Mesendoderm (in vitro differentiated cells): Measurements from ENCODE around the gene MCF2L.

Source experiments
- DNase-seq: peaks from one replicate; pipeline ENCODE4 v3.0.0; 2013
- H2AK5ac ChIP-seq: 2 replicates; pipeline ENCODE4 v1.6.1; 2013; ENCODE audit warnings: low read length, inconsistent platforms
- H2BK120ac ChIP-seq: 2 replicates; pipeline ENCODE4 v1.6.1; 2013; ENCODE audit warnings: low read depth, mild to moderate bottlenecking, low read length, moderate library complexity, mixed read lengths
- H2BK15ac ChIP-seq: replicated peaks from 2 replicates; pipeline ENCODE4 v1.6.1; 2013; ENCODE audit warnings: low read depth, mild to moderate bottlenecking, moderate library complexity
- H2BK5ac ChIP-seq: 2 replicates; pipeline ENCODE4 v1.6.1; 2013; ENCODE audit warnings: low read length, inconsistent platforms
- H3K18ac ChIP-seq: 2 replicates; pipeline ENCODE4 v1.6.1; 2013; ENCODE audit warnings: mild to moderate bottlenecking, low read length, mixed read lengths
- H3K23ac ChIP-seq: one replicate; pipeline ENCODE4 v1.6.1; 2013; ENCODE audit warnings: low read length
- H3K27ac ChIP-seq: 2 replicates; pipeline ENCODE4 v1.5.1; 2013; ENCODE audit warnings: low read depth, mild to moderate bottlenecking, inconsistent platforms, low read length, moderate library complexity
- H3K27me3 ChIP-seq: 2 replicates; pipeline ENCODE4 v1.6.1; 2013; ENCODE audit warnings: low read length, control low read depth, mild to moderate bottlenecking, inconsistent platforms; ENCODE audit not compliant: insufficient read depth, poor library complexity
- H3K36me3 ChIP-seq: 2 replicates; pipeline ENCODE4 v1.6.1; 2013; ENCODE audit warnings: low read length, inconsistent platforms; ENCODE audit not compliant: control insufficient read depth, insufficient read depth
- H3K4ac ChIP-seq: one replicate; pipeline ENCODE4 v1.6.1; 2013; ENCODE audit warnings: low read depth, mild to moderate bottlenecking, low read length, moderate library complexity
- H3K4me1 ChIP-seq: 2 replicates; pipeline ENCODE4 v1.6.1; 2013; ENCODE audit warnings: low read depth, low read length, inconsistent platforms; ENCODE audit not compliant: control insufficient read depth
- H3K4me2 ChIP-seq: 2 replicates; pipeline ENCODE4 v1.6.1; 2013; ENCODE audit warnings: low read length
- H3K4me3 ChIP-seq: 2 replicates; pipeline ENCODE4 v1.5.1; 2013; ENCODE audit warnings: mild to moderate bottlenecking, low read length
- H3K56ac ChIP-seq: one replicate; pipeline ENCODE4 v1.6.1; 2013; ENCODE audit warnings: low read length
- H3K79me1 ChIP-seq: 2 replicates; pipeline ENCODE4 v1.6.1; 2013; ENCODE audit warnings: low read length, inconsistent platforms
- H3K79me2 ChIP-seq: 2 replicates; pipeline ENCODE4 v1.6.1; 2013; ENCODE audit warnings: mild to moderate bottlenecking, low read length; ENCODE audit not compliant: control insufficient read depth, insufficient read depth
- H3K9ac ChIP-seq: 2 replicates; pipeline ENCODE4 v1.6.1; 2013; ENCODE audit warnings: low read length, inconsistent platforms
- H4K5ac ChIP-seq: one replicate; pipeline ENCODE4 v1.6.1; 2013; ENCODE audit warnings: low read length
- H4K8ac ChIP-seq: one replicate; pipeline ENCODE4 v1.6.1; 2013; ENCODE audit warnings: low read depth, mild to moderate bottlenecking, control low read depth, low read length, moderate library complexity
- WGBS: extraction: QIAGEN DNeasy Blood & Tissue Kit; methylation state at CpG from one replicate; pipeline ENCODE4 v1.1.7; 2013; ENCODE audit warnings: low lambda C conversion rate, missing lambda C conversion rate; ENCODE audit not compliant: insufficient coverage; ENCODE audit errors: extremely low coverage; 5-methylcytosine and 5-hydroxymethylcytosine counted together

Gene MCF2L

GRCh38 chr13:113091891-113092775, 123.1 kb downstream of the MCF2L start:
- Histone ChIP-seq H2BK15ac (no peak overlapping the region), H3K4me2 (no peak overlapping the region), H2BK5ac (no peak overlapping the region), H3K9ac (no peak overlapping the region), H4K8ac (no peak overlapping the region), H3K18ac (no peak overlapping the region), H3K79me1 (no peaks in the 10 kb centered on the region), H3K23ac (no peak overlapping the region), H2BK120ac (no peak overlapping the region), H3K27ac (no peak overlapping the region), H4K5ac (no peak overlapping the region), H3K4me3 (no peak overlapping the region), H3K27me3 (no peaks in the 10 kb centered on the region), H3K4ac (no peak overlapping the region), H3K56ac (no peak overlapping the region), H3K79me2 (no peaks in the 10 kb centered on the region), H3K36me3 (no peaks in the 10 kb centered on the region), H2AK5ac (no peak overlapping the region), H3K4me1 (peaks cover 2% of the 10 kb centered on the region)
- no CpG with 5 or more reads among the region's 33 CpGs for WGBS
- DNase-seq, result no peak

DNA sequence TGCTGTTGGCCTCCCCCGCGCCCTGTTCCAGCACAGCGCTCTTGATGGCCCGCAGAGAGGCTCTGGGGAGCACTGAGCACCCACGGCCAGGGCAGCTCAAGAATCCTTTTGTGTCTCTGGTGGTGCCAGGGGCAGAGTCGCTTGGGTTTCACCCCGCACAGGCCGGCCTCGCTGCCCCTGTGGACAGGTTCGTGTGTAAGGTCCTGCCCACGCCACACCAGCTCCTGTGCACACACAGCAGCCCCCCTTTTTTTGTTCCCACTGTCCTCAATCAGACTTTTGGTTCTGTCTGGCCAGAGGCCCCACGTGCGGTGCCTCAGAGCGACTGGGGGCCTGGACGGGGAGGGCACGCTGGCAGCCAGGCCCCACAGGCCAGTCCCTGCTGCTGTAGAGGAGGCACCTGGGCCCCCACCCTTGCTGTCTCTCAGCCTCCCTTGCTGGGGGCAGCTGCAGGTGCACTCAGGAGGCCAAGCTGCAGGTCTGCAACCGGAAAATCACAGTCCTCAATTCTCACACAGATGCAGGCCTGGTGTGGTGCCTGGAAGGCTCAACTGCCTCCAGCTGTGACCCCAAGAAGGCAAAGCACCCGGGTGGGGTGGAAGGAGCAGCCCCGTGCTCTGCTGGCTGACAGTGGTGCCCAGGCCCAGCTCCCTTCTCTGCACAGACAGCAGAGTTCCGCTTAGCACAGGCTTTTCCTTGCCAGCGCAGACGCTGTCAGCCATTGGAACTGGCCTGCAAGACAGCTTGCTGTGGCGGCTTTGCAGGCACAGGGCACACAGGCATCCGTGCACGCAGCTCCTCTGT, 124.0 kb downstream of the MCF2L start:
- H3K9ac ChIP-seq, result no peak overlapping the region
- H2BK15ac ChIP-seq, result no peak overlapping the region
- no peak overlapping the region for H3K27ac ChIP-seq
- H3K4ac ChIP-seq, result no peak overlapping the region
- H3K23ac ChIP-seq, result no peak overlapping the region
- H3K27me3 ChIP-seq, result no peaks in the 10 kb centered on the region
- no peak overlapping the region for H3K4me2 ChIP-seq
- no peaks in the 10 kb centered on the region for H3K79me2 ChIP-seq
- no peaks in the 10 kb centered on the region for H3K79me1 ChIP-seq
- H3K18ac ChIP-seq, result no peak overlapping the region
- no peak overlapping the region for H2BK5ac ChIP-seq
- no peaks in the 10 kb centered on the region for H3K36me3 ChIP-seq
- H4K5ac ChIP-seq, result no peak overlapping the region
- no peak overlapping the region for H4K8ac ChIP-seq
- no peak overlapping the region for H2BK120ac ChIP-seq
- DNase-seq, result no peak
- WGBS, result no CpG with 5 or more reads among the region's 25 CpGs
- H2AK5ac ChIP-seq, result no peak overlapping the region
- peaks cover 2% of the 10 kb centered on the region for H3K4me1 ChIP-seq
- H3K56ac ChIP-seq, result no peak overlapping the region
- no peak overlapping the region for H3K4me3 ChIP-seq

DNA sequence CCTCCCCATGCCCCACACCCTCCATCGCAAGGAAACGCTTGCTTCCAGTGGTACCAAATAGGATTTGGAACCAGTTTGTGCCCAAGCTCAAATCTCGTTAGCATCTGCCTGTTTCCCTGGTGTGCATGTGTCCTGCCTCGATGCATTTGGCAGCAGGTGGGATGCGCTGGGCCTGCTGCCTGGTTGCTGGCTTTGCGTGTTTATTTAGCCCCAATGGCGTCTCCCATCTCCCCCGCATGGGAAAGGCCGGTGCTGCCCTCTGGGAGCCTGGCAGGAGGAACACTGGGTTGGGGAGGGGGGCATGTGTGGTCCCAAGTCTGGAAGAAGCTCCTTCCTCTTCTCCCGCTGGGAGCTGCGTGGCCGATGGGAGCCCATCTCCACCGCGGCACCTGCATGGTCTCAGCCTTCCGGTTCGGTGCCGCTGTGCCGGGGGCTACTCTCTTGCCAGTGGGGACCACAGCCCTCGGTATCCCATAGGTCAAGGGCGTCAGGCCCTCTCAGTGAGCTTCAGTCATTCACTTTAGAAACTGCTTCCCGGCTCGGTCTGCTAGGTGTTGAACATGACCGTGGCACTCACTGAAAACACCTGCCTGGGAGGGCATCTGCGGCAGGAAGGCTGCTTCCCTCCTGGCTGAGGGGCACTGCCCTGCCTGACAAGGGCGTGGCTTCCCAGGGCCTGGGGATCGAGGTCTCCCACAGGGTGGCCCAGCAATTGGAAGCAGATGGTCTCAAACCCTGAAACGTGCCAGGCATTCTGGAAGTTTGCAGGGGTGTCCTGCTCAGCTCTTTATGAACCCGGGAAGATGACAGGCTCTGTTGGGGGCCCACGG, 124.8 kb downstream of the MCF2L start:
- no peaks in the 10 kb centered on the region for H3K36me3 ChIP-seq
- H3K23ac ChIP-seq, result no peak overlapping the region
- H4K5ac ChIP-seq, result no peak overlapping the region
- no peak overlapping the region for H2BK5ac ChIP-seq
- no peaks in the 10 kb centered on the region for H3K27me3 ChIP-seq
- no peak overlapping the region for H3K18ac ChIP-seq
- no peak for DNase-seq
- H3K79me2 ChIP-seq, result no peaks in the 10 kb centered on the region
- H3K9ac ChIP-seq, result no peak overlapping the region
- H3K4me1 ChIP-seq, result peaks cover 2% of the 10 kb centered on the region
- no peak overlapping the region for H2BK15ac ChIP-seq
- no peak overlapping the region for H2BK120ac ChIP-seq
- H3K4me3 ChIP-seq, result no peak overlapping the region
- no peak overlapping the region for H2AK5ac ChIP-seq
- H3K4me2 ChIP-seq, result no peak overlapping the region
- H3K56ac ChIP-seq, result no peak overlapping the region
- H4K8ac ChIP-seq, result no peak overlapping the region
- no peak overlapping the region for H3K4ac ChIP-seq
- no peaks in the 10 kb centered on the region for H3K79me1 ChIP-seq
- WGBS, result no CpG with 5 or more reads among the region's 29 CpGs
- H3K27ac ChIP-seq, result no peak overlapping the region

DNA sequence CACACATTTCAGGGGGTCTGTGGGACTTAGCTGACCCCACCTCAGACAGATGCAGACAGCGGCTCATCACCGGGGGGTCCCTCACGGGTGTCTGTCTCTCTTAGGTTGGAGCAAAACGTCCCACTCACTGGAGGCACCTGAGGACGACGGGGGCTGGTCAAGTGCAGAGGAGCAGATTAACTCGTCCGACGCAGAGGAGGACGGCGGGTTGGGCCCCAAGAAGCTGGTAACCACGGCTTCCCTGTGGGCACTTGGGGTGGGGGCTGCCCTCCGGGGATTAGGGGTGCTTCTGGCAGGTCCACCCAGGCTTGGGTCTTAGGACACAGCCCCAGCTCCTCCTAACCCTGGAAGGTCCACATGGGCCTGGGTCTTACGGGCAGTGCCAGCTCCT, 125.4 kb downstream of the MCF2L start:
- H3K4me2 ChIP-seq, result no peak overlapping the region
- no peak overlapping the region for H4K5ac ChIP-seq
- H3K9ac ChIP-seq, result no peak overlapping the region
- H2BK5ac ChIP-seq, result no peak overlapping the region
- DNase-seq, result no peak
- no peaks in the 10 kb centered on the region for H3K36me3 ChIP-seq
- H3K4me1 ChIP-seq, result peaks cover 2% of the 10 kb centered on the region
- H3K23ac ChIP-seq, result no peak overlapping the region
- no peak overlapping the region for H3K4me3 ChIP-seq
- no peak overlapping the region for H2AK5ac ChIP-seq
- no peaks in the 10 kb centered on the region for H3K79me2 ChIP-seq
- no peak overlapping the region for H2BK15ac ChIP-seq
- no peak overlapping the region for H3K56ac ChIP-seq
- H3K27me3 ChIP-seq, result no peaks in the 10 kb centered on the region
- H4K8ac ChIP-seq, result no peak overlapping the region
- no peak overlapping the region for H3K18ac ChIP-seq
- WGBS, result no CpG with 5 or more reads among the region's 14 CpGs
- H3K27ac ChIP-seq, result no peak overlapping the region
- no peak overlapping the region for H2BK120ac ChIP-seq
- H3K79me1 ChIP-seq, result no peaks in the 10 kb centered on the region
- no peak overlapping the region for H3K4ac ChIP-seq

GRCh38 chr13:113095146-113096051, 126.4 kb downstream of the MCF2L start:
- H3K79me2 ChIP-seq, result no peaks in the 10 kb centered on the region
- no peak overlapping the region for H2BK120ac ChIP-seq
- H3K18ac ChIP-seq, result no peak overlapping the region
- no peak overlapping the region for H3K9ac ChIP-seq
- H2BK15ac ChIP-seq, result no peak overlapping the region
- no peak overlapping the region for H2BK5ac ChIP-seq
- H3K27me3 ChIP-seq, result no peaks in the 10 kb centered on the region
- no CpG with 5 or more reads among the region's 25 CpGs for WGBS
- no peaks in the 10 kb centered on the region for H3K4me1 ChIP-seq
- no peak overlapping the region for H4K8ac ChIP-seq
- no peak overlapping the region for H3K23ac ChIP-seq
- H4K5ac ChIP-seq, result no peak overlapping the region
- H3K56ac ChIP-seq, result no peak overlapping the region
- H3K79me1 ChIP-seq, result no peaks in the 10 kb centered on the region
- no peaks in the 10 kb centered on the region for H3K36me3 ChIP-seq
- no peak overlapping the region for H3K4me3 ChIP-seq
- no peak overlapping the region for H3K27ac ChIP-seq
- no peak overlapping the region for H3K4me2 ChIP-seq
- no peak overlapping the region for H3K4ac ChIP-seq
- H2AK5ac ChIP-seq, result no peak overlapping the region
- no peak for DNase-seq
